Measurements from ENCODE around the gene RPUSD3.
A peak's percentile ranks its signal among the peaks of the same experiment; 100 is the strongest.
"Not testable (repeated sequence)": the region's sequence is repeated elsewhere in the genome, so short reads cannot be mapped to it uniquely, and the experiment has no call there.

Gene RPUSD3

DNA sequence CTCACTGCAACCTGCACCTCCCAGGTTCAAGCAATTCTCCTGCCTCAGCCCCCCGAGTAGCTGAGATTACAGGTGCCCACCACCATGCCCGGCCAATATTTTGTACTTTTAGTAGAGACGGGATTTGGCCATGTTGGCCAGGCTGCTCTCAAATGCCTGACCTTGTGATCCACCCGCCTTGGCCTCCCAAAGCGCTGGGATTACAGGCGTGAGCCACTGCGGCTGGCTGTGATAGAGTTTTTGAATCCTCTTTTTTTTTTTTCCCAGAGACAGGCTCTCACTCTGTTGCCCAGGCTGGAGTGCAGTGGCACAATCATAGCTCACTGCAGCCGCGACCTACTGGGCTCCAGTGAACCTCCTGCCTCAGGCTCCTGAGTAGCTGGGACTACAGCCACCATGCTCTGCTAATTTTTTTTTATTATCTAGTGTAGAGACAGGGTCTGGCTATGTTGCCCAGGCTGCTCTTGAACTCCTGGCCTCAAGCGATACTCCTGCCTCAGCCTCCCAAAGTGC lies 21.4 kb upstream of the RPUSD3 start:
- peaks cover 12% of the 10 kb centered on the region for H3K4me1 ChIP-seq (ENCODE audit: control insufficient read depth, insufficient read depth, low read length)

GRCh38 chr3:9864200-9864927 lies 20.6 kb upstream of the RPUSD3 start:
- Histone ChIP-seq H3K27me3 (ENCODE audit: control insufficient read depth, insufficient read depth, low read length, poor library complexity, severe bottlenecking) (peaks cover 10% of the 10 kb centered on the region), H3K4me1 (ENCODE audit: control insufficient read depth, insufficient read depth, low read length) (peaks cover 12% of the 10 kb centered on the region), H3K9me3 (ENCODE audit: control insufficient read depth, low read length) (no peaks in the 10 kb centered on the region), H3K27ac (ENCODE audit: insufficient read depth, low read depth, low read length, poor library complexity, severe bottlenecking) (peak overlapping the region; percentile 36), H3K4me3 (ENCODE audit: insufficient read depth, low read depth, low read length) (no peak overlapping the region), H3K36me3 (ENCODE audit: control insufficient read depth, insufficient read depth, low read length) (no peaks in the 10 kb centered on the region)
- 87 to 88% methylated on average over 16 of the region's 16 CpGs for WGBS, 2 experiments

More for the DNA sequence above, 21.4 kb upstream of the RPUSD3 start:
- H3K4me3 ChIP-seq (ENCODE audit: insufficient read depth, low read depth, low read length); H3K36me3 ChIP-seq (ENCODE audit: control insufficient read depth, insufficient read depth, low read length); H3K27me3 ChIP-seq (ENCODE audit: control insufficient read depth, insufficient read depth, low read length, poor library complexity, severe bottlenecking); H3K27ac ChIP-seq (ENCODE audit: insufficient read depth, low read depth, low read length, poor library complexity, severe bottlenecking); H3K9me3 ChIP-seq (ENCODE audit: control insufficient read depth, low read length): not testable (repeated sequence)
- 95 to 96% methylated on average over 10 of the region's 10 CpGs for WGBS, 2 experiments

DNA sequence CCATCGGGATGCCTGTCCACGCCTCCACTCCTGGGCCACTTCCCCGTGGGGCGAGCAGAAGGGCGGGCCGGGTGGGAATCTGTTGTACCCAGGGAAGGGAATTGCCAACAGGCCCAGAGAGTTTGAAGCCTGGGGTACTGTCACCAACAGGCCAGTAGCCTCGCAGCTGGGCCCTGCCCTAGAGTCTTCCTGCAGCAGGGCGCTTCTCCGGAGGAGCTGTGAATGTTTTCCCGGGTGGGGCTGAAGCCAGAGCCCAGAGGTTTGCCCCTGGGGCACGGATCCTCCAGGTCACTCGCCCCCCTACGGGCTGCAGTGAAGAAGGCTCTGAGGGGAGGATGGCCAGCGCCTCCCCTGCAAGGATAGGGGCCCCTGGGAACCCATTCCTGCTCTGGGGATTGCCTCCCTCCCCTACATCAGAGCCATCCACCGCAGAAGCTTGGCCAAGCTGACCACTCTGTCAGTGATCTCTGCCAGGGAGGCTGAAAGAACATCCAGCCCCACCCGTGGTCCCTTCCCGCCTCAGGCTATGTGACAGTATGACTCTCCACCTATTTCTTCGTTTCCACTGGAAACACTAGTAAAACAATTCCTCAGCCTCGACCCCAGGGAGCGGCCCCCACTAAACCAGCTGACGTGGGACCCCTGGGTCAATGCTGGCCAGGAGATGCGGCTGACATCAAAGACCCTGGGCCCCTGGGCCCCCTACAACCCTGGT lies 19.4 kb upstream of the RPUSD3 start:
- Histone ChIP-seq H3K9me3 (ENCODE audit: control insufficient read depth, low read length) (no peaks in the 10 kb centered on the region), H3K27me3 (ENCODE audit: control insufficient read depth, insufficient read depth, low read length, poor library complexity, severe bottlenecking) (peaks cover 10% of the 10 kb centered on the region), H3K27ac (ENCODE audit: insufficient read depth, low read depth, low read length, poor library complexity, severe bottlenecking) (no peak overlapping the region), H3K36me3 (ENCODE audit: control insufficient read depth, insufficient read depth, low read length) (no peaks in the 10 kb centered on the region), H3K4me1 (ENCODE audit: control insufficient read depth, insufficient read depth, low read length) (peaks cover 12% of the 10 kb centered on the region), H3K4me3 (ENCODE audit: insufficient read depth, low read depth, low read length) (no peak overlapping the region)
- 78% methylated on average over 22 of the region's 22 CpGs for WGBS, 2 experiments

DNA sequence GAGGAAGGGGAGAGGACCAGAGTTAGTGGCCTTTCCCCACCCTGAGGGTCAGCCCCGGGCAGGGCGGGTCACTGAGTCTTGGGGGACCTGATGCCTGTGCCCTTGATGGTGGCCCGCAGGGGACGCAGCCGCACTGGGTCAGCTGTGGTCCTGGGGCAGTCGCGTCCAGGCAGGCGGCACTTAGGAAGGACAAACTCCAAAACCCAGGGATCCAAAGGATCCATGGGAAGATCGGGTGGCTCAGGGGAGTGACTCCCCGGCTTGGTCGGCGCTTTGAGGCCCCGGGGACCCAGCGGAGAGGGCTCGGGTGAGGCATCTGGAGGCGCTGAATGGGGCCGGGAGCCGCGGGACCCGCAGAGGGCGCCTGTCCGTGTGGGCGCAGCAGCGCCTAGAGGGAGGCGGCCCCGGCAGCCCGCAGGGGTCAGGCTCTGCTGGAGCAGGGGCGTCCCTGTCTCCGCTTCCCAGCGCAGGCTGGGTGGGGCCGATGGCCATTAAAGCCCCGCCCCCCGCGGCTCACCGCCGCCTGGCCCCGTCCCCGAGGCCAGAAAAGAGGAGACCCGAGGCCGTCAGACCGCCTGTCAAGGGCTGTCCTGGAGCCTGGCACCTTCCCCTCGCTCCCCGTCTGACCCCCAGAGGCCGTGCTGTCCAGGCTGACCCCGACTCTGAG lies 18.7 kb upstream of the RPUSD3 start:
- Histone ChIP-seq H3K36me3 (ENCODE audit: control insufficient read depth, insufficient read depth, low read length) (no peaks in the 10 kb centered on the region), H3K4me1 (ENCODE audit: control insufficient read depth, insufficient read depth, low read length) (peaks cover 12% of the 10 kb centered on the region), H3K9me3 (ENCODE audit: control insufficient read depth, low read length) (no peaks in the 10 kb centered on the region), H3K27me3 (ENCODE audit: control insufficient read depth, insufficient read depth, low read length, poor library complexity, severe bottlenecking) (peaks cover 10% of the 10 kb centered on the region), H3K4me3 (ENCODE audit: insufficient read depth, low read depth, low read length) (peak overlapping the region; percentile 23), H3K27ac (ENCODE audit: insufficient read depth, low read depth, low read length, poor library complexity, severe bottlenecking) (no peak overlapping the region)
- WGBS, 2 experiments: 14 to 15% methylated on average over 45 of the region's 45 CpGs

GRCh38 chr3:9861626-9862130 lies 17.9 kb upstream of the RPUSD3 start:
- 88 to 89% methylated on average over 5 of the region's 5 CpGs for WGBS, 2 experiments
- Histone ChIP-seq H3K4me3 (ENCODE audit: insufficient read depth, low read depth, low read length) (no peak overlapping the region), H3K27ac (ENCODE audit: insufficient read depth, low read depth, low read length, poor library complexity, severe bottlenecking) (no peak overlapping the region), H3K9me3 (ENCODE audit: control insufficient read depth, low read length) (no peaks in the 10 kb centered on the region), H3K4me1 (ENCODE audit: control insufficient read depth, insufficient read depth, low read length) (peaks cover 12% of the 10 kb centered on the region), H3K27me3 (ENCODE audit: control insufficient read depth, insufficient read depth, low read length, poor library complexity, severe bottlenecking) (peaks cover 10% of the 10 kb centered on the region), H3K36me3 (ENCODE audit: control insufficient read depth, insufficient read depth, low read length) (no peaks in the 10 kb centered on the region)

DNA sequence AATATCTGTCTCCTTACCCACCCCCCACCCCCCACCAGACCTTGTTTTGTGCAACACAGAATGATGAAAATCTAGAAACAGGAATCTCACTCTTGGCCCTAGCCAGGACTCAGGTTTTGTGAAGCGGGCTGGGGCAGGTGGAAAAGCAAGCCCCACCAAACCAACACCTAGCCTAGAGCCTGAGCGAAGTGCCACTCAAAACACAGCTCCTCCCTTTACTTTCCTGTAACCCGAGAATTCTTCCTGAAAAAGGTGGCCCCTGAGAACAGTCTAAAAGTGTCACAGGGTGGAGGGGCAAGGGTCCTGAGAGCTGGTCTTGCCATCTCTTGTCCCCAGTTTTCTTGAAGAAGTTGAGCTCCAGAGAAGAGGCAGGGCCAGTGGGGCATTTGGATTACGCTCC lies 17.4 kb upstream of the RPUSD3 start:
- Histone ChIP-seq H3K36me3 (ENCODE audit: control insufficient read depth, insufficient read depth, low read length) (no peaks in the 10 kb centered on the region), H3K9me3 (ENCODE audit: control insufficient read depth, low read length) (no peaks in the 10 kb centered on the region), H3K27me3 (ENCODE audit: control insufficient read depth, insufficient read depth, low read length, poor library complexity, severe bottlenecking) (peaks cover 10% of the 10 kb centered on the region), H3K4me3 (ENCODE audit: insufficient read depth, low read depth, low read length) (no peak overlapping the region), H3K4me1 (ENCODE audit: control insufficient read depth, insufficient read depth, low read length) (peaks cover 12% of the 10 kb centered on the region), H3K27ac (ENCODE audit: insufficient read depth, low read depth, low read length, poor library complexity, severe bottlenecking) (no peak overlapping the region)
- 83 to 89% methylated on average over 4 of the region's 4 CpGs for WGBS, 2 experiments

GRCh38 chr3:9859530-9860025 lies 15.8 kb upstream of the RPUSD3 start:
- Histone ChIP-seq H3K9me3 (ENCODE audit: control insufficient read depth, low read length) (no peaks in the 10 kb centered on the region), H3K4me3 (ENCODE audit: insufficient read depth, low read depth, low read length) (no peak overlapping the region)
- 93 to 95% methylated on average over 12 of the region's 12 CpGs for WGBS, 2 experiments

DNA sequence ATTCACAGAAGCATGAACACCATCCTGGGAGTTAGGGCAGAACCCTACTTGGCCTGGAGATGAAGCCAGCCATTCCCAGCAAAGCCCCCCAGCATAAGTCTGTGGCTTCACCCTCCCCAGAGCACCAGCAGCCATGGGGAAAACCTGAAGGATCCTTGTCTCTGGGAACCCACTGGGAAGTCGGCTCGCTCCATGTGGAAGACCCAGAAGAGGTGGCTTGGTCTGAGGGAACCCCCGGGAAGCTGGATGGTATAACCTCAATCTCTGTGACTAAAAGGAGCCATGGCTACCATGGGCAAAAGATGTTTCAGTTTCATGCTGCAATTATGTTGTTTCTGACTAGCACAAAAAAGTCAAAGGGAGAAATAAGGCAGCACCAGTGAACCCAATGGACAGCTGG lies 11.8 kb upstream of the RPUSD3 start:
- Histone ChIP-seq H3K27me3 (ENCODE audit: control insufficient read depth, insufficient read depth, low read length, poor library complexity, severe bottlenecking) (no peaks in the 10 kb centered on the region), H3K4me3 (ENCODE audit: insufficient read depth, low read depth, low read length) (no peak overlapping the region)
- 96% methylated on average over 3 of the region's 3 CpGs for WGBS, 2 experiments

More at GRCh38 chr3:9859530-9860025, 15.8 kb upstream of the RPUSD3 start:
- Histone ChIP-seq H3K27ac (ENCODE audit: insufficient read depth, low read depth, low read length, poor library complexity, severe bottlenecking) (no peak overlapping the region), H3K4me1 (ENCODE audit: control insufficient read depth, insufficient read depth, low read length) (peaks cover 12% of the 10 kb centered on the region), H3K27me3 (ENCODE audit: control insufficient read depth, insufficient read depth, low read length, poor library complexity, severe bottlenecking) (peaks cover 10% of the 10 kb centered on the region), H3K36me3 (ENCODE audit: control insufficient read depth, insufficient read depth, low read length) (no peaks in the 10 kb centered on the region)

DNA sequence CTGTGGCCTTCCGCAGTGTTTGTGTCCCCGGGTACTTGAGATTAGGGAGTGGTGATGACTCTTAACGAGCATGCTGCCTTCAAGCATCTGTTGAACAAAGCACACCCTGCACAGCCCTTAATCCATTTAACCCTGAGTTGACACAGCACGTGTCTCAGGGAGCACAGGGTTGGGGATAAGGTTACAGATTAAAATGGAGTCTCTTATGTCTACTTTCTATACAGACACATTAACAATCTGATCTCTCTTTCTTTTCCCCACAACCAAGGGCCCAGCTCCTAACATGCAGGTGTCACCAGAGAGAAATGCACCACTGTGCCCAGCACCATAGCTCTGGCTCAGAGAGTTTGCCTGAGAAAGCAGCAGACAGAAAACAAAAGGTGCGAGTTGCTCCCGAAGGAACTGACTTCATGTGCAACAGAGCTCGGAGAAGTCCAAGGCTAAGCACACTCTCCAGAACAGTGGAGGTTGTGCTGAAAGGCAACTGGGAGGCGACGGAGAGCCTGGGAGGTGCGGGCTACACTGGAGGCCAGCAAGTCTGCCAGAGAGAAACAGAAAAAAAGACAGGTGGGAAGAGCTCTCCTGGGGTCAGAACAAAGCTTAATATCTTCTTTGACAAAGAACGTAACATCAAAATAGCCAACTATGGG lies 10.6 kb upstream of the RPUSD3 start:
- H3K4me1 ChIP-seq (ENCODE audit: control insufficient read depth, insufficient read depth, low read length); H3K9me3 ChIP-seq (ENCODE audit: control insufficient read depth, low read length); H3K4me3 ChIP-seq (ENCODE audit: insufficient read depth, low read depth, low read length); H3K27ac ChIP-seq (ENCODE audit: insufficient read depth, low read depth, low read length, poor library complexity, severe bottlenecking); H3K27me3 ChIP-seq (ENCODE audit: control insufficient read depth, insufficient read depth, low read length, poor library complexity, severe bottlenecking); H3K36me3 ChIP-seq (ENCODE audit: control insufficient read depth, insufficient read depth, low read length): not testable (repeated sequence)
- 75 to 95% methylated on average over 7 to 11 of the region's 11 CpGs for WGBS, 2 experiments

More for the DNA sequence above, 11.8 kb upstream of the RPUSD3 start:
- no peaks in the 10 kb centered on the region for H3K9me3 ChIP-seq (ENCODE audit: control insufficient read depth, low read length)
- no peaks in the 10 kb centered on the region for H3K36me3 ChIP-seq (ENCODE audit: control insufficient read depth, insufficient read depth, low read length)
- no peak overlapping the region for H3K27ac ChIP-seq (ENCODE audit: insufficient read depth, low read depth, low read length, poor library complexity, severe bottlenecking)
- no peaks in the 10 kb centered on the region for H3K4me1 ChIP-seq (ENCODE audit: control insufficient read depth, insufficient read depth, low read length)

Measured in ectodermal cell (in vitro differentiated cells).